LHCN-M2 (cell line): Measurements from ENCODE around the gene TRAPPC11. TPM values are rescaled to one million over a fixed set of nuclear protein-coding genes. Genes with fewer than 3 reads are reported as not detected.
"Not testable (repeated sequence)": the region's sequence is repeated elsewhere in the genome, so short reads cannot be mapped to it uniquely, and the experiment has no call there.

Source experiments
- DNase-seq: peaks from one replicate; pipeline ENCODE4 v3.0.0-alpha.2; 2012; ENCODE audit warnings: low read depth
- total RNA-seq: library from RNA; depleted of rRNA; stranded (reverse); fragments of >200 nt; gene quantifications from 2 replicates; pipeline ENCODE4 v1.2.3, GENCODE V29; 2014

Gene TRAPPC11
- total RNA-seq, 1 experiment from 2014 or later, result 31.9 TPM

DNA sequence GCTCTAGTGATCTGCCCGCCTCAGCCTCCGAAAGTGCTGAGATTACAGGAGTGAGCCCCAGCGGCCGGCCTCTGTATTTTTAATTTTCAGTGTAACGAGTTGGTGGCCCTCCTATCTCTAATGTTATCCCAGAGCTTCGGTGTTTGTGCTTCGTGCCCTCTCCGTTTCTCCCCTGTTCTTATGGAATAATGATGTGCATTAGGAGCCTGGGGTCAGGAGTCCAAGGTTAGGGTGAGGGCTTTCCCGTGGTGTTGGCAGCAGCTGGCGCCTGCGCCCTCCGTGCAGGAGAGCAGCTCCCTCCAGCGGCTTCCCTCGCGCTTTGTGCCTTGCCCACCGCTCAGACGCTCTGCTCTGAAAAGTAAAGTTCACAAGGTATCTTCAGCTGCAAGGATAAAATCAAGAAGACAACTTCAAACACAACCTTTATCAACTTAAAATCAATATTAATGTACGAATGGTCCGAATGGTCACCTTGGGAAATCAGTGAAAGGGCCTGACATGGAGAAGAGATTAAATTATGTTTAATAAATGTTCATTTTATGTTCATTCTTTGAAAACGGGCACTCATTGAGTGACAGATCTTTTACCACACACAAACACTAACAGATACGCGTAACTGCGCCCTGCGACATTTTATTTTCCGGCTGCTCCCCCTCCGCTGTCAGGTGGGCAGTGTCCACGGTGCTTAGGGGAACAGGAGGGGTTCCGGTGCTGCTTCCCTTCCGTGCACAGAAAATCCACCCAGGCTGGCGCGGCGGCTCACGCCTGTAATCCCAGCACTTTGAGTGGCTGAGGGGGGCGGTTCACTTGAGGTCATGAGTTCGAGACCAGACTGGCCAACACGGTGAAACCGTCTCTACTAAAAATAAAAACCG, 62.4 kb downstream of the TRAPPC11 start:
- peak; percentile 32 for DNase-seq

DNA sequence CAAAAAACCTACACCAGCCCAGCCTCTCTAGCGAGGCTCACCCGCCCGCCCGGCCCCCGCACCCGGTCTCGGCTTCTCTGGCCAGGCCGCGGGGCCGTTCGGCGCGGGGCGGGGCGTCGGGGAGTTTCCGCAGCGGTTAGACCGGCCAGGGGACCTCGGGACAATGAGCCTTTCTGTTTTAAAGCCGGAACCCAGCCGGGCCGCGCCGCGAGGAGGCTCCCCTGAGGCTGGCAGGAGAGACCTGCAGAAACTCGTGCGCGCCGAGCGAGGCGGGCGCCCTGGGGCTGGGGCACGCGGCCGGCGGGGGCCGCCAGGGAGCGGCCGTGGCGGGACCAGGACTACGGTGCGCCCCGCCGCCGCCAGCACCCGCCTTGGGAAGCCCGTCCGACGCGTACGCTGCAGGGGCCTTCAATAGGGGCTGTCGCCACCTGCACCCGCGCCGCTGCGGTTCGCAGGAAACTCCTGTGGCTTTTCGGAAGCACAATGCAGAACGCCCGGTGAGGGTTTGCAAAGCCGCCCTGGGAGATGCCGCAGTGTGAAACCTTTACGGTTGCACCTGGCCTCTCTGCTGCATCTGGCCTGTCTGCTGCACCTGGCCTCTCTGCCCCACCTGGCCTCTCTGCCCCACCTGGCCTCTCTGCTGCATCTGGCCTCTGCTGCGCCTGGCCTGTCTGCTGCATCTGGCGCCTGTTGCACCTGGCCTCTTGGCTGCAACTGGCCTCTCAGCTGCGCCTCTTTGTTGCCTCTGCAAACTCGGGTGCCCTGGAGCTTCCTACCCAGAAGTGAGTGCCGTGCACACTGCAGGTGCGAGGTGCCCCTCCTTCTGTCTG, 63.9 kb downstream of the TRAPPC11 start:
- no peak for DNase-seq

DNA sequence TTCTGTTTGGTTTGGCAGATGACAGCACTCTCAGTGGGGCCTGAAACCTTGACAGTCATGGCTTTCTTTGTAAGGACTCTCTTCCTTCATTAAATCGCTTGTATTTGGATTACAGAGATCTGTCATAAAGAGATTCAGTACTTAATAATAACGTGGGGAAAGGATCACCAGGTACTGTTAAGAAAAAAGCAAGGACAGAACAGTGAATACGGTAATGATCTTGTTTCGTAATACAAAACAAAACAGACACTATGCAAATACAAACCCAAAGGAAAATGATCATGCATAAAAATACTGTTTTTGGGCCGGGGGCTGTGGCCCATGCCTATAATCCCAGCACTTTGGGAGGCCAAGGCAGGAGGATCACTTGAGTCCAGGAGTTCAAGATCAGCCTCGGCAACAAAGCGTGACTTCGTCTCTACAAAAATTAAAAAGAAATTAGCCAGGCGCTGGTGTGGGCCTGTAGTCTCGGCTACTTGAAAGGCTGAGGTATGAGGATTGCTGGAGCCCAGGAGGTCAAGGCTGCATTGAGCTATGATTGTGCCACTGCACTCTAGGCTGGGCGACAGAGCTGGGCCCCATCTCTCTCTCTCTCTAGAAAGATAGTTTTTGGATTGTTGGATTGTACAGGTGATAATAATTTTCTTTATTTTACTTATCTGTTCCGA, 64.6 kb downstream of the TRAPPC11 start:
- DNase-seq, result no peak

DNA sequence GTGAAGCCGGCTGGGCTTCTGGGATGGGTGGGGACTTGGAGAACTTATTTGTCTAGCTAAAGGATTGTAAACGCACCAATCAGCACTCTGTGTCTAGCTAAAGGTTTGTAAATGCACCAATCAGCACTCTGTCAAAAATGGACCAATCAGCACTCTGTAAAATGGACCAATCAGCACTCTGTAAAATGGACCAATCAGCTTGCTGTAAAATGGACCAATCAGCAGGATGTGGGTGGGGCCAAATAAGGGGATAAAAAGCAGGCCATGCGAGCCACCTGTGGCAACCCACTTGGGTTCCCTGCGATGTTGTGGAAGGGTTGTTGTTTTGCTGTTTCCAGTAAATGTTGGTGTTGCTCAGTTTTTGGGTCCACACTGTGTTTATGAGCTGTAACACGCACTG, 66.5 kb downstream of the TRAPPC11 start:
- not testable (repeated sequence) for DNase-seq

DNA sequence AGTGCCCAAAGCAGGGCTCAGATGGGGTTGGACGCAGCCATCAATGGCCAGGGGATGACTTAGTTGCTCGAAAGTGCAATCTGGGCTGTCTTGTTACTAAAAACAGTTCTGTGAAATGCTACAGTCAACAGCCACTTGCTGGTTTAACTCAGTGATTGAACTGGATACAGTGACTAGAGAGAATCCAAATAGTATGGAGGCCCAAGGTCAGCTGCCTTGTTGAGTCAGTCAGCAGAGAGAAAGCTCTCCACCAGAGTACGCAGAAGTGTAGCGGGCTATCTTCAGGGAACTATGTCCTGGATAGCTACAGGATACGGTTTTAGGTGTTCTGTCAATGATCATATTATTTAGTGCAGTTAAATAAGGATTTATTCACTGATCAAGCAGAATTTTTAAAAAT, 68.4 kb downstream of the TRAPPC11 start:
- DNase-seq, result no peak

DNA sequence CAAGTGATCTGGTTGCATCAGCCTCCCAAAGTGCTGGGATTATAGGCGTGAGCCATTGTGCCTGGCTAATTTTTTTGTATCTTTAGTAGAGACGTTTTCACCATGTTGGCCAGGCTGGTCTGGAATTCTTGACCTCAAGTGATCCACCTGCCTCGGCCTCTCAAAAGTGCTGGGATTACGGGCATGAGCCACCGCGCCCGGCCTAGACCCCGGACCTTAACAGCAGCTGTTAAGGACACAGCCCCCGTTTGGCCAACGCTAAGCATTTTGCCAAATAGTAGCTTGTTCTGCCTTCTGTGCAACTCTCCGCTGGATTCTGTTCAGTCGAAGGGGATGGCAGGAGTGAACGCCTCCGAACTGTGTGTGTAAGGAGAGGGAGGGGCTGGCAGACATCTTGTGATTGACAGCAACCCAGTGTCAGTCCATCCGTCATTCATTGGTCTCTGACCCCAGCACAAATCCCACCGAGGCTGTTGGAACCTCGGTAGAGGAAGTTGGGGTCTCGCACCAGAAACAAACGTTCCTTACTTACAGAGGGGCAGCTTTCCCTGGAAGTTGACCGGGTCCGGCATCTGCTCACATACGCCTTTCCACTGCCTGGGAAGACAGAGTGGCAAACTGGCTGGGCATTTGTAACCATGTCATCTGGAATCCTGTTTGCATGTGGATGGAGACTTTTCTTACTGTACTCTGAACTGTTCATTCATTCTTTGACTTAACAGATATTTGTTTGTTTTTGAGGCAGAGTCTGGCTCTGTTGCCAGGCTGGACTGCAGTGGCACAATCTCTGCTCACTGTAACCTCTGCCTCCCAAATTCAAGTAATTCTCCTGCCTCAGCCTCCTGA, 69.4 kb downstream of the TRAPPC11 start:
- no peak for DNase-seq

DNA sequence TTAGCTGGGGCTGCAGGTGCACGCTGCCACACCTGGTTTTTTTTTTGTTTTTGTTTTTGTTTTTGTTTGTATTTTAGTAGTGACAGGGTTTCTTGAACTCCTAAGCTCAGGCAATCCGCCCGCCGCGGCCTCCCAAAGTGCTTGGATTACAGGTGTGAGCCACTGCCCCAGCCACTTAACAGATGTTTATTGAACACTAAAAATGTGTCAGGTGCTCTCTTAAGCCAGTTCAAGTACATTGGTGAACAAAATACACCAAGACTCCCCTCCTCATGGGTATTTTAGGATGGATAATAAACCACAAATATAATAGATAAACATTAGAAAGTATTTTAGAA, 69.9 kb downstream of the TRAPPC11 start:
- no peak for DNase-seq

DNA sequence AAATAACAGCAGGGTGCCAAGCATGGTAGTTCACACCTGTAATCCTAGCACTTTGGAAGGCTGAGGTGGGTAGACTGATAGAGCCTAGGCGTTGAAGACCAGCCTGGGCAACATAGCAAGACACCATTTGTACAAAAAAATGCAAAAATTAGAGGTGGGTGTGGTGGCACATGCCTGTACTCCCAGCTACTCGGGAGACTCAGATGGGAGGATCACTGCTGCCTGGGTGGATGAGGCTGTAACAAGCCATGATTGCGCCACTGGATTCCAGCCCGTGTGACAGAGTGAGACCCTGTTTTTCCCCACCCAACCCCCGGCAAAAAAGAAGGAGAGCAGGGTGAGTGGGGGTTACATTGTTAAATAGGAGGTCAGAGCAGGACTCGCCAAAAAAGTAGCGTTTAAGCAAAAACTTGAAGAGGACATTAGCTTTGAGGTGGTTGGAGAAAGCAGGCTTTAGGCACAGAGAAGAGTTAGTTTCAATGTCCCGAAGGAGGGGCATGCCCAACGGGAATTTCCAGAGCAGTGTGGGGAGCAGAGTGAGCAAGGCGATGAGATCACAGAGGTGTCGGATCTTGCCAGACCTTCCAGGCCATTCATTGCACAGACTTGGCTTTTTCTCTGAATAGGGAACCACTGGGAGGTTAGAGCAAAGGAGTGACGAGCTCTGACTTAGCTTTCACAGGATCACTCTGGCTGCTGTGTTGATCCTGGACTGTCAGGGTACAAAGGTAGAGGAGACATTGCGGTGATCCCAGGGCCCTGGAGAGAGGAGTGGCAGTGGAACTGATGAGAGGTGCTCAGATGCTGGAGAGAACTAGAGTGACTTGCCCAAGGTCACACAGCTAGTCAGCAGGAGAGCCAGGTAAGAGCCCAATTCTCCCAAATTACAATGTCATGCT, 70.6 kb downstream of the TRAPPC11 start:
- no peak for DNase-seq

DNA sequence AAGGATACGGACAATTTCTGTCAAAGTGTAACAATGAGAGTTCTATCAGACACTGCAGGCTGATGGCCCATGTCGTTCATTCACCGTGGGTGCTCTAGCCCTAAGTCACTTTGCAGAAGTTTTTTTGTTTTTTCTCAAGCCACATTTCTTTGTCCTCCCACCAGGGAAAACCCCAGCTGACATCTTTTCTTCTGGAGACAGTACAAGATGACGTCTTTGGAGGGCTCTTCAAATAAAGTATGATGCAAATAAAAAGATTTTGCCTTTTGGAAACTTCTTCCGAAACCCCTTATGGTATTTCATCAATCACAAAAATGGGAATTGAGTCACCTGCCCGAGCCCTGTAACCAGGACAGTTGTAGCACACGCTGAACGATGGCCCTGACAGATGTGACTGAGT, 73.2 kb downstream of the TRAPPC11 start:
- no peak for DNase-seq

DNA sequence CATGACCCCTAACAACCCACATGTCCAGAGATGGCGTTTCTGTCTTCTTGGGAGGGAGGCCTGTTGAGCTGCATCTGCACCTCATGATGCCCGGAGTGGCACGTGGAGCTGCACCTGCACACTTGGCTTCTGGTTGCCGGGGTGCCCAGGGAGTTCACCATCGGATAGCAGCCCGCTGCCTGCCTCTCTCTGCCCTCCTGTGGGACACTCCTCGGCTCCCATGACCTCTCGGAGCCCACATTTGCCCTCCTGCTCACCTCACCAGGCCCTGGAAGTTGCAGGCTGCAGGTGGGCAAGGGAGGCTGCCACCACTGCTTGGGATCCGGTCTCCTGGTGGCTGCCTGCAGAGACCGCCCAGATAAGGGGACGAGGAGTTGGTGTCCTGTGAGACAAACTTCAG, 74.1 kb downstream of the TRAPPC11 start:
- no peak for DNase-seq

DNA sequence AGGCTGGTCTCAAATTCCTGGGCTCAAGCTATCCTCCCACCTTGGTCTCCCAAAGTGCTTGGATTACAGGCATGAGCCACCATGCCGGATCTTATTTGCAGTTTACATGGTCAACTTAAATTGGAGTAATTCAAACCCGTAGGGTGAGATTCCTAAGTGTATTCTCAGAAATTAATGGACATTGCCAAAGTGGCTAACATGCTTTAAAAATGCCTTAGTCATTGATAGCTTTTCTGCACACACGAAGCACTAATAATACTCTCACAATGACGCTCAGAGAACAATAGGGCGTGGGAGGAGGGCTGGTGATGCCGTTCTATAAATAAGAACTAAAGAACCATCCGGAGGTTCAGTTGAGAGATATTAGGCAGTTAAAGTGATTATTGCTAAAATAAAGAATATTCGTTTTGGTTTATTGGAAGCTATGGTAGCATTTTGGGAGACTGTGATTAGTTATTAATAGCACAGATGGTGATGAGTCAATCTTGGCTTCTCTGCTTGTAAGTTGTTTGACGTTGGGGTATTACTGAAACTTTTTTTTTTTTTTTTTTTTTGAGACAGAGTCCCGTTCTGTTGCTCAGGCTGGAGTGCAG, 79.1 kb downstream of the TRAPPC11 start:
- no peak for DNase-seq

DNA sequence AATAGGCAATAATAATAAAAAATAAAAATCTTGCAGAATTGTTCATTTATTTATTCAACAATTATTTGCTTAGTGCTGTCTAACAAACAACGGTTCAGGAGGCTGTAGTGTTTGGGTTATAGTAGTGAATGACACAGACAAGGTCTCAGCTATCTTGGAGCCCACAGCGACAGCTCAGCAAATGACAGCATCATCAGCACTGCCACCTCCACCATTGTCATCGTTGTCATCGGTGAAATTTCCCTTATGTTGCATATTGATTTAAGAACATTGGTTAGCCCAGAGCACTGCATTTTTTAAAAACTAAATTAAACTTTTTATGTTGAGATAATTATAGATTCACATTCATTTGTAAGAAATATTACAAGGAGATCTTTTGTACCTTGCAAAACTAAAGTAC, 79.9 kb downstream of the TRAPPC11 start:
- no peak for DNase-seq

DNA sequence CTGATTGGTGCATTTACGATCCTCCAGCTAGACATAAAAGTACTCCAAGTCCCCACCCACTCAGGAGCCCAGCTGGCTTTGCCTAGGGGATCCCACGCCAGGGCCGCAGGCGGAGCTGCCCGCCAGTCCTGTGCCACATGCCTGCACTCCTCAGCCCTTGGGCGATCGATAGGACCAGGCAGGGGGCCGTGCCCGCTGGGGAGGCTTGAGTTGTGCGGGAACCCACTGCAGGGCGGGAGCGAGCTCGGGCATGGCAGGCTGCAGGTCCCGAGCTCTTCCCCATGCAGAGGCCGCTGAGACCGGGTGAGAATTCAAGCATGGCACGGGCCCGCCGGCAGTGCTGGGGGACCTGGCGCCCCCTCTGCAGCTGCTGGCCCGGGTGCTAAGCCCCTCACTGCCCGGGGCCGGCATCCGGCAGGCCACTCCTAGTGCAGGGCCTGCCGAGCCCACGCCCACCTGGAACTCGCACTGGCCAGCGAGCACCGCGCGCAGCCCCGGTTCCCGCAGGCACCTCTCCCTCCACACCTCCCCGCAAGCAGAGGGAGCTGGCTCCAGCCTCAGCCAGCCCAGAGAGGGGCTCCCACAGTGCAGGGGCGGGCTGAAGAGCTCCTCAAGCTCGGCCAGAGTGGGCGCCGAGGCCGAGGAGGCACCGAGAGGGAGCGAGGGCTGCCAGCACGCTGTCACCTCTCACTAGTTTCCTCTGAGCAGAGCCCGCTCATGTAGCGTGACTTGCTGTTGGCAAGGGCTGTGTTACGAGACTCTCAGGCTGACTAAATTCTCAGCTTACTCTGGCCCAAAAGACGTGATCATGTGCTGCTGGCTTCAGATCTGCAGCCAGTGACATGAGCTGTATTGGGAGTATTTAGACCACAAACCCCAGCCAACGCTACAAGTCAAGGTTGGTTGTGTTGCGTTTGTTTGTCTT, 87.5 kb downstream of the TRAPPC11 start:
- DNase-seq, result no peak

DNA sequence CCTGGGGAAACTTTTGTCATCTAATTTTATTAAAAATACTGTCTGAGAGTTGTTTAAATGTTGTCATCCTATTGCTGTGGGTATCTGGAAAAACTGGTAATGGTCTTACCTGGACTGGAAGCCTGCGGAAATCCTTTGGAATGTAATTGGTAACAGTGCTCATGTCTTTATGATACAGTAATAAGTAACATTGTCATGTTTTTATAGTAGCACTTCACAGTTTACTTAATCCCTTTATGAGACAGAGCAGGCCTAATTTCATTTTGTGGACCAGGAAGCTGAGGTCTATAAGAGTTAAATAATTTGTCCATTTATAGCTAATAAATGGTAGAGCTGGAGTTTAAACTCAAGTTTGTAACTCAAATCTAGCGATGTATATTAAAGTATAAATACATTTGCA, 88.3 kb downstream of the TRAPPC11 start:
- no peak for DNase-seq

DNA sequence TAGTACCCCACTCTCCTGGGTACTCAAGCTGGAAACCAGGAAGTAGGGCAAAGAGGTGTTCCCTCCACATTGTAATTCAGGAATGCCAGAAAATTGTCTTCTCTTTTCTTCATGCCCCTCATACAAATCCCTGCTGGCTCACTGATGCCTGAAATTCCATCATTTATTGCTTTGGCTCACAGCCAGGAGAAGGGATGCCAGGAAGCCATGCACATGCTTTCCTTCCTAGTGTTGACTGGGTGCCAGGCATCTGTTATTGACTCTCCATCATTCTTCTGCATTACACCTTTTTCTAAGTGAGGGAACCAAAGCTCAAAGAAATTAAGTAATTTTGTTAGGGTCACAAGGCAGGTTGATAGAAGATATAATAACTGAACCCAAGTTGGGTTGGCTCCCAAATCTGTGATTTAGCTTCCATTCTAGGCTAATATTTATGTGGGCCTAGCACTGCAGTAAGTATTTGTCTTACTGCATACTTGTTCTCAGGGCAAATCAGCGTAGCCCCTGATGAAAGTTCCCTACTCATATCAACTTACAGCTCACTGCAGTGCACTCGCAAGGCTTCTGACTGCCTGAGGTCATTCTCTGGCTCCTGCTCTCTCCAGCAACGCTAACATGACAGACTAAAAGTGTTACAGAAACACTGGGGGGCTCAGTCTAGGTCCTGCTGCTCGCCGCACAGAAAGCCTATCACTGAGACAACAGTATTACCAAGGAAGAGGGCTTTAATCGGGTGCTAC, 89.0 kb downstream of the TRAPPC11 start:
- DNase-seq, result peak; percentile 9

DNA sequence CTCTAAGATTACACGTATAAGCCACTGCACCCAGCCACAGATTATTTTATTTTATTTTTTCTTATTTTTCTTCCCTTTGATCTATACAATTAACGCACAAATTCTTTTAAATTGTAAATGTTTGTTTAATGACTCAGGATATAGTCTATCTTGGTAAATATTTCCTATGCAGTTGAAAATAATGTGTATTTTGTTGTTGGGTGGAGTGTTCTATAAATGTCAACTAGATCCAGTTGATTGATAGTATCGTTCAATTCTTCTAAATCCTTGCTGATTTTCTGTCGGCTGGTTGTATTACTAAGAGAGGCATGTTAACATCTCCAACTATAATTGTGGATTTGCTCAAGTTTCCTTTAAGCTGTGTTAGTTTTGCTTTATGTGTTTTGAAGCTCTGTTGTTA, 92.0 kb downstream of the TRAPPC11 start:
- no peak for DNase-seq

DNA sequence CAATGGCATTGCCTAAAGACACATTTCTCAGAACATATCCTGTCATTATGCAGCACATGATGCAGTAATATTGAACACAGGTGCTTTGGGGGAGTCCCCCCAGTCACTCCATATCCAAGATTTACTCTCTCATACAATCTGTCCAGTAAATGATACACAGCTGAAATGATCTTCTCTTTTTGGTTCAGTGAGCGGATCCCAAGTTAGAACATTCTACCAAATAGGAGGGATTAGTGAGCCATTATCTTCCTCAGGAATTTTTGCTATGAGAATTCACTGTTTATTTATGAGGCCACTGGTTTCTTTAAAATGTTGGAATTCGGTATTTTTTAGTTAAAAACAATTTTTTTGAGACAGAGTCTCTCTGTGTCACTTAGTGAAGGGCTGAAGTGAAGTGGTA, 96.5 kb downstream of the TRAPPC11 start:
- no peak for DNase-seq

DNA sequence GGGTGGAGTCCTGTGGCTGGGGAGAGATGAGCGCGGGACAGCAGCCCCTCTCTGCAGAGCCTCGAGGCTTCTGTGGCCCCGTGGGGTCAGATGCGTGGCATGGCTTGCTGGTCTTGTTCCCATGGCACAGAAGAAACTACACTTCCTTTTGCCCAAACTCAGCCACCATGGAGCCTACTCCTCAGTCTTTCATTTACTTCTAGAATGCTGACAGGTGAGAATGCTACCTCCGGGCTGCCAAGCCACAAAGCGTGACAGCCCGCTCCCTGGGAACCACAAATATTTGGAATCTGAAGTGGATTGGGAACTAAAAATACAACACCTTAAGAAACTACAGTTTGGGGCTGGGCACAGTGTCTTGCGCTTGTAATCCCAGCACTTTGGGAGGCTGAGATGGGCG, 98.0 kb downstream of the TRAPPC11 start:
- no peak for DNase-seq
